ENCODE data around the gene KRT9.

- TF ChIP-seq CTCF (IDR thresholded peaks at IDR 0.05) (no peak), POLR2A (IDR thresholded peaks at IDR 0.05) (peak in 1 of 2 donors; percentile 24)
Observed at GRCh38 chr17:41547921-41548843, 23.7 kb downstream of the KRT9 start.

Data from uterus (tissue), 2 donors.